Raji (cell line): ENCODE measurements around the gene RBM4.

Experiments
- POLR2A ChIP-seq: IDR thresholded peaks from 2 replicates; pipeline ENCODE4 v1.6.1; 2011; ENCODE audit warnings: low read depth, low read length, control low read depth; ENCODE audit not compliant: insufficient read depth

The RBM4 gene

GRCh38 chr11:66674964-66675602 lies 36.6 kb downstream of the RBM4 start:
- no peak for TF ChIP-seq POLR2A

- no peak for TF ChIP-seq POLR2A
Measured at GRCh38 chr11:66676282-66676919, 37.9 kb downstream of the RBM4 start.

- no peak for TF ChIP-seq POLR2A
Measured at GRCh38 chr11:66676931-66677598, 38.6 kb downstream of the RBM4 start.

GRCh38 chr11:66677599-66678375 lies 39.3 kb downstream of the RBM4 start, which contains the start of gene RBM4B:
RBM4B (minus strand) TSS chr11:66677887; CDS start chr11:66677079, 808 bp downstream.
- TF ChIP-seq POLR2A, result peak; percentile 87

GRCh38 chr11:66680966-66681645 lies 42.6 kb downstream of the RBM4 start:
- TF ChIP-seq POLR2A, result no peak

- no peak for TF ChIP-seq POLR2A
Measured at GRCh38 chr11:66683877-66684276, 45.4 kb downstream of the RBM4 start.

GRCh38 chr11:66684635-66685034 lies 46.1 kb downstream of the RBM4 start:
- TF ChIP-seq POLR2A, result no peak

- no peak for TF ChIP-seq POLR2A
Measured at GRCh38 chr11:66685276-66686099, 47.0 kb downstream of the RBM4 start.

- no peak for TF ChIP-seq POLR2A
Measured at GRCh38 chr11:66686100-66686785, 47.7 kb downstream of the RBM4 start.

GRCh38 chr11:66686801-66687750 lies 48.6 kb downstream of the RBM4 start:
- TF ChIP-seq POLR2A, result no peak

- TF ChIP-seq POLR2A, result no peak
Measured at GRCh38 chr11:66687831-66688281, 49.4 kb downstream of the RBM4 start.
